Kidney epithelial cell (primary cell): Measurements from ENCODE around the gene NPAS1. TPM values are rescaled to one million over a fixed set of nuclear protein-coding genes. Genes with fewer than 3 reads are reported as not detected.

Experiments
- DNase-seq: peaks from one replicate; pipeline ENCODE4 v3.0.0-alpha.2; 2010; ENCODE audit warnings: low read depth
- H3K27me3 ChIP-seq: 2 replicates; pipeline ENCODE4 v1.6.0; 2011; ENCODE audit warnings: low read length; ENCODE audit not compliant: control insufficient read depth, insufficient read depth
- H3K36me3 ChIP-seq: 2 replicates; pipeline ENCODE4 v1.5.1; 2011; ENCODE audit warnings: low read length; ENCODE audit not compliant: control insufficient read depth, insufficient read depth
- H3K4me3 ChIP-seq: 2 replicates; pipeline ENCODE4 v1.5.1; 2011; ENCODE audit warnings: low read depth, mild to moderate bottlenecking, control low read depth, low read length
- total RNA-seq: library from RNA; depleted of rRNA; stranded (reverse); fragments of >200 nt; gene quantifications from 2 replicates; pipeline ENCODE4 v1.2.3, GENCODE V29; 2015
- TF ChIP-seq, protein P1 (sequence below): IDR thresholded peaks from 2 replicates; pipeline ENCODE4 v1.5.1; 2011; ENCODE audit warnings: mild to moderate bottlenecking, moderate library complexity, low read length, control low read depth, inconsistent platforms; ENCODE audit not compliant: insufficient read depth, poor library complexity, severe bottlenecking

Gene NPAS1
- total RNA-seq, 1 donor from 2014 or later = 1.6 TPM

DNA sequence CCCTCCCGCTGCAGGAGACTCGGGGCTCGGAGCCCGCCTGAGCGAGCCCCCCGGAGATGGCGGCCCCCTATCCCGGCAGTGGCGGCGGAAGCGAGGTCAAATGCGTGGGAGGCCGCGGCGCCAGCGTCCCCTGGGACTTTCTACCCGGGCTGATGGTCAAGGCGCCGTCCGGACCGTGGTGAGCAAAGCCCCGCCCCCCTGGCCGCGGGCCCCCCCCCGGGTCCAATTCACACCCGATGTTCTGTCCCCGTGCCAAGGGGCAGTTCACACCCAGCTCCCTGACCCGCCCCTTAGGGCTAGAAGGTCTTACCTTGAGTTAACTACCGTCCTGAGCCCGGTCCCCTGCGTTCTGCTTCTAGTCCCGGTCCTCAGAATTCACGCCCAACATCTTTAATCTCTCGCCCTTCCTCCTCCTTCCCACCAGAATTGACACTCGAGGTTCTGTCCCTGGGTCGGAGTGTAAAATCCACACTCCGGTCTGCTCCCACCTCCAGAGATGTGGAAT lies 1.4 kb downstream of the NPAS1 start:
- DNase-seq = no peak
- TF ChIP-seq, protein P1, sequence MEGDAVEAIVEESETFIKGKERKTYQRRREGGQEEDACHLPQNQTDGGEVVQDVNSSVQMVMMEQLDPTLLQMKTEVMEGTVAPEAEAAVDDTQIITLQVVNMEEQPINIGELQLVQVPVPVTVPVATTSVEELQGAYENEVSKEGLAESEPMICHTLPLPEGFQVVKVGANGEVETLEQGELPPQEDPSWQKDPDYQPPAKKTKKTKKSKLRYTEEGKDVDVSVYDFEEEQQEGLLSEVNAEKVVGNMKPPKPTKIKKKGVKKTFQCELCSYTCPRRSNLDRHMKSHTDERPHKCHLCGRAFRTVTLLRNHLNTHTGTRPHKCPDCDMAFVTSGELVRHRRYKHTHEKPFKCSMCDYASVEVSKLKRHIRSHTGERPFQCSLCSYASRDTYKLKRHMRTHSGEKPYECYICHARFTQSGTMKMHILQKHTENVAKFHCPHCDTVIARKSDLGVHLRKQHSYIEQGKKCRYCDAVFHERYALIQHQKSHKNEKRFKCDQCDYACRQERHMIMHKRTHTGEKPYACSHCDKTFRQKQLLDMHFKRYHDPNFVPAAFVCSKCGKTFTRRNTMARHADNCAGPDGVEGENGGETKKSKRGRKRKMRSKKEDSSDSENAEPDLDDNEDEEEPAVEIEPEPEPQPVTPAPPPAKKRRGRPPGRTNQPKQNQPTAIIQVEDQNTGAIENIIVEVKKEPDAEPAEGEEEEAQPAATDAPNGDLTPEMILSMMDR = no peak
- Histone ChIP-seq H3K4me3 (peak overlapping the region; percentile 9), H3K36me3 (no peaks in the 10 kb centered on the region), H3K27me3 (peaks cover 52% of the 10 kb centered on the region)

DNA sequence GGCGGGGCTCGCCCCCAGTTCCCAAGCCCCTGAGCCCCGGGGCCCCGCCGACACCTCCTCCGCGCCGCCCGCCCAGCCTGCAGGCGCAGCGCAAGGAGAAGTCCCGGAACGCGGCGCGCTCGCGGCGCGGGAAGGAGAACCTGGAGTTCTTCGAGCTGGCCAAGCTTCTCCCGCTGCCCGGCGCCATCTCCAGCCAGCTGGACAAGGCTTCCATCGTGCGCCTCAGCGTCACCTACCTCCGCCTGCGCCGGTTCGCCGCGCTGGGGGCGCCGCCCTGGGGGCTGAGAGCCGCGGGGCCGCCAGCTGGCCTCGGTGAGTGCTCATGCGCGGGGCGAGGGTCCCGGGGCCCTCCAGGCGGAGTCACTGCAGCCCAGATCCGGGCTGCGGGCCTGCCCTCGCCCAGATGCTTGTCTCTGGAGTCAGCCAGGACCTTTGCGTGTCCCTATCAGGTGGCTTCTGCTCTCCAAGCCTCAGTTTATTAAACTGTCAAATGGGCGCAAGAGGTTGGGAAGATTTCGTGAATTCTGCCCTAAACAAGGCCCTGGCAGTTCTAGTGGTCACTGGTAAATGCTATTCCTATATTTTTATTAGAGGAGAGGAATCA lies 2.0 kb downstream of the NPAS1 start:
- no peaks in the 10 kb centered on the region for H3K36me3 ChIP-seq
- peaks cover 52% of the 10 kb centered on the region for H3K27me3 ChIP-seq
- H3K4me3 ChIP-seq = no peak overlapping the region
- DNase-seq = no peak
- TF ChIP-seq, protein P1 = no peak

DNA sequence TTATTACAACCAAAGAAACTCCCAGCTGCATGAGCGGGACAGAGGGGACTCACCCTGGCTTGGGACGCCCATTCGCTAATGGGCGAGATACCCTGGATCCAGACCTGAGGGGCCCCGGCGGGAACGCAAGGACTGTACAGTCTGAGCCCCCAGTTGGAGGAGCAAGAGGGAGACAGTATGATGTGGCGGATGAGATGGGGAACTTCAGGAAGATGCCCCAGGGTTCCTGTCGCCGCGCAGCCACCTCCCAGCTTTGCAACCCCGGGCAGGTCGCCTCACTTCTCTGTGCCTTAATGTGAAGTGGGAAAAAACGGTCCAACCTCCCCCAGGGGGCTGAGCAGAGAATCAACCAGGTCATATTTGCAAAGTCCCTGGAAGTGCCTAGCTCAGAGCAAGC lies 2.5 kb downstream of the NPAS1 start:
- TF ChIP-seq, protein P1 = no peak
- Histone ChIP-seq H3K36me3 (no peaks in the 10 kb centered on the region), H3K4me3 (no peak overlapping the region), H3K27me3 (peaks cover 56% of the 10 kb centered on the region)
- no peak for DNase-seq

DNA sequence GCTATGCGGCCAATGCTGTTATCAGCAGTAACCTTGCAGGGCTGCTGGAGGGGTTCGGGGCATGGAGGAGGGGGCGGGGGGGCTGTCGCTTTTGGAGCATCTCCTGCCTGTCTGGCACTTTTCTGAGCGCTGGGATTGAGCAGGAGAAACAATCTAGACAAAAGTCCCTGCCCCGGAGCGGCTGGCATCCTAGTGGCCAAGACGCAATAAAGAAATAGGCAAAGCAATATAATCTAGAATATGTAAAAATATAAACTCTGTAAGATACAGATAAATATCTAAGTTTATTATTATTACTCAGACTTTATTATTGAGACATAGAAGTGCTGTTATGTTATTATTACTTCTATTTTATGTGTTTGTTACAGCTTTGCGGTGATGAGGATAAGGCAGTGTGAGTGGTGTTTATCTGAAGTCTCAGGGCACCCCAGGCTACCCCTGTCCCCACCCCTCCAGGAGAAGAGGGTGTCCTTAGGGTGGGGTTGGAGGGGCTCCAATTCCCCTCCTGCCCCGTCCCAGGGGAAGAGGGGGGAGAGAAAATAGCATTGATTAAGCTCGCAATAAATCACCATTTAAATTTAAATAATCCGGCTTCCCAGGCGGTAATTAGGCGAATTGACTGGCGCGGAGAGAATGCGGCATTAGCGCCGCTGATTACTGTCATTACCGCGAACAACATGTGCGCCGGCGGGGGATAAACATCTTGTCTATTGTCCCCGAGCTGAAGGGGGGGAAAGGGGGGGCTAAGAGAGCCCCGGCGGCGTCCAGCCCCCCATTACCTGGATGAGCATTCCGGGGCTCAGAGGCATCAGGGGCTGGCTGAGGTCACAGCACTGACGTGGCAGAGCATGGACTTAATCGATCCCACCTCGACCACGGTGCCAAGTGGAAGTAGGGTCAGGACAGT lies 3.2 kb downstream of the NPAS1 start:
- Histone ChIP-seq H3K4me3 (no peak overlapping the region), H3K27me3 (peaks cover 60% of the 10 kb centered on the region), H3K36me3 (no peaks in the 10 kb centered on the region)
- TF ChIP-seq, protein P1 = no peak
- no peak for DNase-seq

DNA sequence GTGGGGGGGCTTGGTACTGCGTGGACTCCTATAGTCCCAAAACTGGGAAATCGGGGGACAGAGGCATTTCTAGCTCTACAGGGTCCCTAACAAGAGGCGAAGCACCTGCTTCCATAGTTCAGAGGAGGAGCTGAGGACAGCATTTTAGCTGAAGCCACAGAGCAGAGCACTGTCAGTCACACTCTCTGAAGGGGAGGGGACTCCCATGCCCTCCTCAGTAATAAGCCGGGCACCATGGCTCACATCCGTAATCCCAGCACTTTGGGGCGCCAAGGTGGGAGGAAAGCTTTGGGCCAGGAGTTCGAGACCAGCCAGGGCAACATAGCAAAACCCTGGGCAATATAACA lies 3.8 kb downstream of the NPAS1 start:
- TF ChIP-seq, protein P1 = no peak
- no peak for DNase-seq
- Histone ChIP-seq H3K4me3 (no peak overlapping the region), H3K27me3 (peaks cover 66% of the 10 kb centered on the region), H3K36me3 (no peaks in the 10 kb centered on the region)
